ENCODE measurements around the gene AURKA. TPM values are rescaled to one million over a fixed set of nuclear protein-coding genes. Genes with fewer than 3 reads are reported as not detected.
"Not testable (repeated sequence)": the region's sequence is repeated elsewhere in the genome, so short reads cannot be mapped to it uniquely, and the experiment has no call there.

The AURKA gene
- total RNA-seq, 1 donor from 2014 or later, result 4.6 TPM

- peak; percentile 37 for DNase-seq (ENCODE audit: low spot score)
Measured at GRCh38 chr20:56359212-56360132, 32.5 kb downstream of the AURKA start.

- DNase-seq (ENCODE audit: low spot score), result peak; percentile 86
Measured at GRCh38 chr20:56358600-56359211, 33.3 kb downstream of the AURKA start, which contains the start of gene FAM210B. Gene FAM210B, plus strand, starts transcription at chr20:56358974. Its CDS starts 32 bp downstream, at chr20:56359006.

GRCh38 chr20:56358070-56358469 is 33.9 kb downstream of the AURKA start:
- DNase-seq (ENCODE audit: low spot score), result no peak

GRCh38 chr20:56353356-56353755 is 38.7 kb downstream of the AURKA start:
- no peak for DNase-seq (ENCODE audit: low spot score)

- DNase-seq (ENCODE audit: low spot score), result no peak
Measured at GRCh38 chr20:56352345-56353055, 39.5 kb downstream of the AURKA start.

GRCh38 chr20:56350842-56351241 is 41.2 kb downstream of the AURKA start:
- DNase-seq (ENCODE audit: low spot score), result no peak

GRCh38 chr20:56348746-56349145 is 43.3 kb downstream of the AURKA start:
- DNase-seq (ENCODE audit: low spot score), result no peak

- DNase-seq (ENCODE audit: low spot score), result no peak
Measured at GRCh38 chr20:56348305-56348693, 43.7 kb downstream of the AURKA start.

GRCh38 chr20:56347628-56348304 is 44.2 kb downstream of the AURKA start:
- DNase-seq (ENCODE audit: low spot score), result no peak

GRCh38 chr20:56345911-56346310 is 46.1 kb downstream of the AURKA start:
- DNase-seq (ENCODE audit: low spot score), result no peak

GRCh38 chr20:56343861-56344381 is 48.1 kb downstream of the AURKA start:
- DNase-seq (ENCODE audit: low spot score), result no peak

GRCh38 chr20:56342783-56343182 is 49.2 kb downstream of the AURKA start:
- no peak for DNase-seq (ENCODE audit: low spot score)

- DNase-seq (ENCODE audit: low spot score), result not testable (repeated sequence)
Measured at GRCh38 chr20:56336709-56337108, 55.3 kb downstream of the AURKA start.

GRCh38 chr20:56328861-56329260 is 63.2 kb downstream of the AURKA start:
- no peak for DNase-seq (ENCODE audit: low spot score)

GRCh38 chr20:56324806-56325205 is 67.2 kb downstream of the AURKA start:
- no peak for DNase-seq (ENCODE audit: low spot score)

GRCh38 chr20:56323656-56324055 is 68.4 kb downstream of the AURKA start:
- DNase-seq (ENCODE audit: low spot score), result no peak

- DNase-seq (ENCODE audit: low spot score), result no peak
Measured at GRCh38 chr20:56323206-56323605, 68.8 kb downstream of the AURKA start.

- no peak for DNase-seq (ENCODE audit: low spot score)
Measured at GRCh38 chr20:56322681-56323080, 69.3 kb downstream of the AURKA start.
